ACHN (cell line): ENCODE results near the gene CLCN7.
A peak's percentile ranks its signal among the peaks of the same experiment; 100 is the strongest.

Experiments
- DNase-seq: peaks from one replicate; pipeline ENCODE4 v3.0.0-alpha.2; 2015
- in situ Hi-C: cut with HindIII; loops from 2 replicates; pipeline ENCODE4 v1.10.0; 2017; ENCODE audit warnings: low sequenced_read_pairs, low pct_ligation_motif_present, low pct_unique_long_range_greater_than_20kb

CLCN7 gene

GRCh38 chr16:1503110-1503955 is 28.5 kb upstream of the CLCN7 start:
- in situ Hi-C loops: no loop called here

GRCh38 chr16:1502092-1503004 is 27.5 kb upstream of the CLCN7 start:
- in situ Hi-C loops: no loop called here
- DNase-seq: no peak

More at GRCh38 chr16:1503110-1503955, 28.5 kb upstream of the CLCN7 start:
- DNase-seq: no peak

GRCh38 chr16:1501630-1502029 is 26.8 kb upstream of the CLCN7 start:
- in situ Hi-C loops: no loop called here
- no peak for DNase-seq

- no peak for DNase-seq
- in situ Hi-C loops: no loop called here
Observed at GRCh38 chr16:1500465-1501150, 25.8 kb upstream of the CLCN7 start.

GRCh38 chr16:1499756-1500464 is 25.1 kb upstream of the CLCN7 start:
- in situ Hi-C loops: no loop called here

GRCh38 chr16:1498899-1499676 is 24.3 kb upstream of the CLCN7 start:
- in situ Hi-C loops: no loop called here
- DNase-seq: no peak

More at GRCh38 chr16:1499756-1500464, 25.1 kb upstream of the CLCN7 start:
- no peak for DNase-seq

GRCh38 chr16:1497014-1497598 is 22.3 kb upstream of the CLCN7 start:
- in situ Hi-C loops: no loop called here
- DNase-seq: no peak

GRCh38 chr16:1496464-1496863 is 21.6 kb upstream of the CLCN7 start:
- DNase-seq: no peak
- in situ Hi-C loops: no loop called here

- DNase-seq: no peak
- in situ Hi-C loops: no loop called here
Observed at GRCh38 chr16:1495889-1496262, 21.0 kb upstream of the CLCN7 start.

GRCh38 chr16:1495211-1495888 is 20.5 kb upstream of the CLCN7 start:
- in situ Hi-C loops: no loop called here

GRCh38 chr16:1494711-1495110 is 19.9 kb upstream of the CLCN7 start:
- in situ Hi-C loops: no loop called here
- DNase-seq: no peak

More at GRCh38 chr16:1495211-1495888, 20.5 kb upstream of the CLCN7 start:
- no peak for DNase-seq

- in situ Hi-C loops: no loop called here
- DNase-seq: peak; percentile 40
Observed at GRCh38 chr16:1494129-1494640, 19.4 kb upstream of the CLCN7 start.

- in situ Hi-C loops: no loop called here
- DNase-seq: peak; percentile 48
Observed at GRCh38 chr16:1493746-1494094, 18.9 kb upstream of the CLCN7 start.

- DNase-seq: peak; percentile 85
- in situ Hi-C loops: no loop called here
Observed at GRCh38 chr16:1492923-1493745, 18.3 kb upstream of the CLCN7 start, which contains the start of gene TELO2. TSS of gene TELO2 (plus strand) at chr16:1493360. CDS start at chr16:1494282, 922 bp downstream.

GRCh38 chr16:1492082-1492922 is 17.5 kb upstream of the CLCN7 start:
- in situ Hi-C loops: no loop called here
- no peak for DNase-seq
